Neural progenitor cell (in vitro differentiated cells): ENCODE data around the gene ANKHD1. TPM values are rescaled to one million over a fixed set of nuclear protein-coding genes. Genes with fewer than 3 reads are reported as not detected.
A peak's percentile ranks its signal among the peaks of the same experiment; 100 is the strongest.

ENCODE experiments used
- DNase-seq: peaks from one replicate; pipeline ENCODE4 v3.0.0-alpha.2; 2016; ENCODE audit warnings: low spot score
- H2AFZ ChIP-seq: fragments of 200-600 bp; sonication (generic); replicated peaks from 2 replicates; pipeline ENCODE4 v1.6.1; 2016; ENCODE audit warnings: antibody characterized with exemption
- H3F3A ChIP-seq: fragments of 200-600 bp; sonication (generic); 2 replicates; pipeline ENCODE4 v1.6.1; 2016; ENCODE audit warnings: antibody characterized with exemption, low read depth
- H3K27ac ChIP-seq: fragments of 200-600 bp; sonication (generic); 2 replicates; pipeline ENCODE4 v1.5.1; 2016; ENCODE audit warnings: mild to moderate bottlenecking
- H3K27me3 ChIP-seq: fragments of 200-600 bp; sonication (generic); 2 replicates; pipeline ENCODE4 v1.6.1; 2016; ENCODE audit warnings: mild to moderate bottlenecking, moderate library complexity
- H3K36me3 ChIP-seq: fragments of 200-600 bp; sonication (generic); 2 replicates; pipeline ENCODE4 v1.5.1; 2016
- H3K4me1 ChIP-seq: fragments of 200-600 bp; sonication (generic); 2 replicates; pipeline ENCODE4 v1.6.1; 2016; ENCODE audit warnings: mixed run types
- H3K4me2 ChIP-seq: fragments of 200-600 bp; sonication (generic); 2 replicates; pipeline ENCODE4 v1.6.1; 2016
- H3K4me3 ChIP-seq: fragments of 200-600 bp; sonication (generic); 2 replicates; pipeline ENCODE4 v1.5.1; 2016
- H3K79me2 ChIP-seq: fragments of 200-600 bp; sonication (generic); 2 replicates; pipeline ENCODE4 v1.6.1; 2016; ENCODE audit warnings: low read depth
- H3K9ac ChIP-seq: fragments of 200-600 bp; sonication (generic); 2 replicates; pipeline ENCODE4 v1.6.1; 2016
- H3K9me3 ChIP-seq: fragments of 200-600 bp; sonication (generic); 2 replicates; pipeline ENCODE4 v1.5.1; 2016; ENCODE audit warnings: low read depth
- H4K20me1 ChIP-seq: fragments of 200-600 bp; sonication (generic); 2 replicates; pipeline ENCODE4 v1.6.1; 2016; ENCODE audit warnings: low read depth
- H3K27ac Mint-ChIP-seq: 3 replicates; pipeline ENCODE4 v1.8.0; 2021; ENCODE audit warnings: mixed read lengths
- H3K27me3 Mint-ChIP-seq: 2 replicates; pipeline ENCODE4 v1.8.0; 2022; ENCODE audit warnings: low read depth, mild to moderate bottlenecking, inconsistent platforms, moderate library complexity, mixed read lengths; ENCODE audit not compliant: insufficient read depth
- H3K36me3 Mint-ChIP-seq: 3 replicates; pipeline ENCODE4 v1.8.0; 2021; ENCODE audit warnings: mixed read lengths
- H3K4me1 Mint-ChIP-seq: 3 replicates; pipeline ENCODE4 v1.8.0; 2021; ENCODE audit warnings: mixed read lengths
- H3K4me3 Mint-ChIP-seq: 3 replicates; pipeline ENCODE4 v1.8.0; 2021; ENCODE audit warnings: mild to moderate bottlenecking, moderate library complexity, mixed read lengths
- H3K9me3 Mint-ChIP-seq: 3 replicates; pipeline ENCODE4 v1.8.0; 2020; ENCODE audit warnings: mixed read lengths
- EZH2 ChIP-seq: fragments of 200-600 bp; sonication (generic); IDR thresholded peaks from 2 replicates; pipeline ENCODE4 v1.6.1; 2017; ENCODE audit warnings: antibody characterized with exemption, mild to moderate bottlenecking, moderate library complexity
- EZH2phosphoT487 ChIP-seq: fragments of 200-600 bp; sonication (generic); IDR thresholded peaks from 2 replicates; pipeline ENCODE4 v1.6.1; 2017; ENCODE audit warnings: antibody characterized with exemption
- total RNA-seq: library from RNA; depleted of rRNA; stranded (reverse); fragments of >200 nt; gene quantifications from 2 replicates; pipeline ENCODE4 v1.2.3, GENCODE V29; 2015; ENCODE audit warnings: low replicate concordance
- TF ChIP-seq, protein P1 (sequence below): fragments of 200-600 bp; sonication (generic); IDR thresholded peaks from 2 replicates; pipeline ENCODE4 v1.5.1; 2017; ENCODE audit warnings: antibody characterized with exemption, mild to moderate bottlenecking

The ANKHD1 gene
- total RNA-seq, 1 donor from 2014 or later: 110 TPM

DNA sequence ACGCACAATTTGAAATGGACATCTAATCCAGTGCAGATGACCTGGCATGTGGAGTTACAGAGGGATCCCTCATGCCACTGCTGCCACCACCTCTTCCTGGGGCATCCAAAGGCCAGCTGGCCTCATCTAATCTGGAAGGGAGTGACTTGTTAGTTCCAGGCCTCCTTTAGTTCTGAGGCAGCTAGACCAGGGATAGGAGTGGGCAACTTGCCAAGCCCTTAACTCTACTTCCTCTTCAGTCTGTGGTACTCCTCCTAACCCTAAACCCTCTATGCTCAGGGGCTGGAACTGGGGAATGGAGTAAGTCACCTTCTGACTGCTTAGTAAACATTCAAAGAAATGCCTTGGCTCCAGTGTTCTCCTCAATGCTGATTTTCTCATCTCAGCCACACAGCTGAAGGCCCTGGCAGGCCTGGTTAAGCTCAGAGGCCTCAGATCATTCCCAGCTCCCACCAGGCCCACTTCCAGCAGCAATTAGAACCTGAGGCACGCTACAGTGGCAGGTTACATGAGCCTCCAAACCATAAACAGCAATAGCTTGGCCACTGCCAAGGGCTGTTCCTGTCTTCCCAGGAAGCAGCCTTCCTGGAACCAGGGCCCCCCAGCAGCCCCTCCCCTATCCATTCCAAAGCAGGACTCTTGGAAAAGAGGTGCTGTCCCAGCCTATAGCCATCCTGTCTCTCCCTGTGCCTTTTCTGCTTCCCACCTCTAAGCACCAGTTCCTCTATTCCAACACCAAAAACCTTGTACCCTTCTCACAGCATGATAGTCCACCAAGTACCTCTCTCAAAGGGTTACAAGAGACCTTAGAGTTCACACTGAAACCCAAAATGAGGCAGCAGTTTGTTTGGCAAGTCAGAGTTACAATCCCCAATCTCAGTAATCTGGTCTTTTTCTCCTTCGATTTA, 147.9 kb downstream of the ANKHD1 start:
- peaks cover 5% of the 10 kb centered on the region for H3K27me3 Mint-ChIP-seq
- H3F3A ChIP-seq: peaks cover 37% of the 10 kb centered on the region
- H3K4me1 ChIP-seq: peaks cover 10% of the 10 kb centered on the region
- no peak overlapping the region for H3K4me3 ChIP-seq
- no peaks in the 10 kb centered on the region for H3K27me3 ChIP-seq
- peaks cover 23% of the 10 kb centered on the region for H3K4me1 Mint-ChIP-seq
- no peak for TF ChIP-seq EZH2phosphoT487
- TF ChIP-seq, protein P1, sequence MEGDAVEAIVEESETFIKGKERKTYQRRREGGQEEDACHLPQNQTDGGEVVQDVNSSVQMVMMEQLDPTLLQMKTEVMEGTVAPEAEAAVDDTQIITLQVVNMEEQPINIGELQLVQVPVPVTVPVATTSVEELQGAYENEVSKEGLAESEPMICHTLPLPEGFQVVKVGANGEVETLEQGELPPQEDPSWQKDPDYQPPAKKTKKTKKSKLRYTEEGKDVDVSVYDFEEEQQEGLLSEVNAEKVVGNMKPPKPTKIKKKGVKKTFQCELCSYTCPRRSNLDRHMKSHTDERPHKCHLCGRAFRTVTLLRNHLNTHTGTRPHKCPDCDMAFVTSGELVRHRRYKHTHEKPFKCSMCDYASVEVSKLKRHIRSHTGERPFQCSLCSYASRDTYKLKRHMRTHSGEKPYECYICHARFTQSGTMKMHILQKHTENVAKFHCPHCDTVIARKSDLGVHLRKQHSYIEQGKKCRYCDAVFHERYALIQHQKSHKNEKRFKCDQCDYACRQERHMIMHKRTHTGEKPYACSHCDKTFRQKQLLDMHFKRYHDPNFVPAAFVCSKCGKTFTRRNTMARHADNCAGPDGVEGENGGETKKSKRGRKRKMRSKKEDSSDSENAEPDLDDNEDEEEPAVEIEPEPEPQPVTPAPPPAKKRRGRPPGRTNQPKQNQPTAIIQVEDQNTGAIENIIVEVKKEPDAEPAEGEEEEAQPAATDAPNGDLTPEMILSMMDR: no peak
- TF ChIP-seq EZH2: no peak
- H2AFZ ChIP-seq: no peak overlapping the region
- no peaks in the 10 kb centered on the region for H3K9me3 Mint-ChIP-seq
- no peak overlapping the region for H3K27ac ChIP-seq
- no peak overlapping the region for H3K4me2 ChIP-seq
- no peaks in the 10 kb centered on the region for H3K9me3 ChIP-seq
- H3K79me2 ChIP-seq: peaks cover 19% of the 10 kb centered on the region
- H3K36me3 ChIP-seq: no peaks in the 10 kb centered on the region
- H3K4me3 Mint-ChIP-seq: peak overlapping the region; percentile 57
- peak overlapping the region; percentile 69 for H3K27ac Mint-ChIP-seq
- H3K9ac ChIP-seq: no peak overlapping the region
- H3K36me3 Mint-ChIP-seq: peaks cover 27% of the 10 kb centered on the region
- H4K20me1 ChIP-seq: peaks cover 23% of the 10 kb centered on the region
- DNase-seq: no peak

DNA sequence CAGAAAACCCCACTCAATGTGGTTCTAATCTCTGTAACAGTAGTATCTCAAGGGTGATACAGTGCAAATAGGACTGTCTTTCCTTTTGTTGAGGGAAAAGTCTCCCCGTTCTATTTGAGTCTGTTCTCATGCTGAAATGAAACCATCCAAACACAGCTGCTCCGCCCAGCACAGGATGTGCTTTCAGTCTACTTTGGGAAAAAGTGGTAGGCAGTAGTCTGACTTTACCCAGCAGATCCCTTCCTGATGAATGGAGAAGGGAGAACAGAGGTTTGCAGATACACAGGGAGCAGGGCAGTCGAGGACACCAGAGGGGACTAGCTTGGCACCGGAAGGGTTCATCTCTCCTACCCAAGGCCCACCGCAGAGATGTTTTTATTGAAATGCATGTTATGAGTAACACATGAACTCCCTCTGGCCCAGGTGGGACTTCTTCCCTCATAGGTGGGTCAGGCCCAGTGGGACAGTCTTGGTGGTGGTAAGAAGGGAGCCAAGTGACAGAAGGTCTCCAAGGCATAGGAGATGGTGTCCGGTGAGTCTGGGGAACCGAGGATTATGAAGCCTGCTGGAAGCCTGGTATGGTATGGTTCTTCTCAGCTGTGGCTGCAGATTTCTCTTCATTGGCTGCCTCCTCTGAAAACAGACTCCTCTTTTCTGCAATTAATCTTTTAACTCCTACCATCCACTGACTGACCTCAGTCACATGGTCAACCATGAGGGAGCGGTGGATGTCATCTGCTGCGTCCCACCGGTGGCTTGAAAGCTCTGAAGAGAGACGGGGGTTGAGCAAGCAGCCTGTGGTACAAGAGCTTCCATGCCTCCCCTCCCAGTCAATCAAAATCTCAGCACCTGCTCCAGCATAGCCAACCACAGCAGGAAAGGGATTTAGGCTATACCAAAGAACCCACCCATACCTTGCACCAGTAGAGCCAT, 148.8 kb downstream of the ANKHD1 start:
- TF ChIP-seq, protein P1: no peak
- TF ChIP-seq EZH2phosphoT487: no peak
- no peak for TF ChIP-seq EZH2
- Histone ChIP-seq H3K9me3 (no peaks in the 10 kb centered on the region), H3K79me2 (peaks cover 28% of the 10 kb centered on the region), H3K27me3 (no peaks in the 10 kb centered on the region), H3F3A (peaks cover 37% of the 10 kb centered on the region), H2AFZ (no peak overlapping the region), H3K27ac (no peak overlapping the region), H3K9ac (no peak overlapping the region), H3K36me3 (no peaks in the 10 kb centered on the region), H3K4me3 (no peak overlapping the region), H3K4me2 (no peak overlapping the region), H3K4me1 (peaks cover 10% of the 10 kb centered on the region), H4K20me1 (peaks cover 23% of the 10 kb centered on the region)
- no peak for DNase-seq
- H3K27me3 Mint-ChIP-seq: peaks cover 5% of the 10 kb centered on the region
- peak overlapping the region; percentile 73 for H3K27ac Mint-ChIP-seq
- no peak overlapping the region for H3K4me3 Mint-ChIP-seq
- H3K36me3 Mint-ChIP-seq: peaks cover 24% of the 10 kb centered on the region
- no peaks in the 10 kb centered on the region for H3K9me3 Mint-ChIP-seq
- H3K4me1 Mint-ChIP-seq: peaks cover 23% of the 10 kb centered on the region

DNA sequence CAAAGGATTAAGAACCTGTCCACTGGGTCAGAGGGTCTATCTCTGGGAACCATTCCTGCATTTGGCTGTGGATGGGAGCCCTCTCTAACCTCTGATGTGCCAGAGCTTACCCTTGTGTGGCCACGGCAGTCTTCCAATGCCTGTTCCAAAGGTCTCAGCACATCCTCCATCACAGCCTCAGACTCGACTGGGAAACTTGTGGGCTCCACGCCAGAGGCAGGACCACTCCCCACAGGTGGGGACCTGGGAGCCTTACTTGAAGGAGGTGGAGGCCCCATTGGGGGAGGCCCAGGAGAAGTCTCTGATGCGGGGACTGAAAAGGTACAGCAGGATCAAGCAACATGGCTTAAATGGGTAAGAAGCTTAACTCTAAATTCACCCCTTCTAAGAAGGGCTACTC, 150.2 kb downstream of the ANKHD1 start:
- TF ChIP-seq EZH2: no peak
- no peak for TF ChIP-seq EZH2phosphoT487
- TF ChIP-seq, protein P1: no peak
- H3K36me3 Mint-ChIP-seq: peaks cover 24% of the 10 kb centered on the region
- H3K36me3 ChIP-seq: no peaks in the 10 kb centered on the region

More for the DNA sequence above, 150.2 kb downstream of the ANKHD1 start:
- peaks cover 27% of the 10 kb centered on the region for H3K4me1 Mint-ChIP-seq
- Histone ChIP-seq H3K4me1 (peaks cover 16% of the 10 kb centered on the region), H3F3A (peaks cover 24% of the 10 kb centered on the region), H3K4me2 (no peak overlapping the region), H3K79me2 (peaks cover 43% of the 10 kb centered on the region), H2AFZ (no peak overlapping the region), H3K9ac (no peak overlapping the region), H3K9me3 (no peaks in the 10 kb centered on the region), H3K4me3 (no peak overlapping the region), H3K27me3 (no peaks in the 10 kb centered on the region), H3K27ac (no peak overlapping the region), H4K20me1 (peaks cover 31% of the 10 kb centered on the region)
- no peak overlapping the region for H3K4me3 Mint-ChIP-seq
- no peaks in the 10 kb centered on the region for H3K9me3 Mint-ChIP-seq
- H3K27ac Mint-ChIP-seq: no peak overlapping the region
- H3K27me3 Mint-ChIP-seq: peaks cover 8% of the 10 kb centered on the region
- DNase-seq: no peak
